Endothelial cell of umbilical vein (primary cell): Measurements from ENCODE around the gene SCN5A. TPM values are rescaled to one million over a fixed set of nuclear protein-coding genes. Genes with fewer than 3 reads are reported as not detected.

Source experiments
- BruUV-seq: library from RNA; stranded (reverse); fragments of 400-500 nt; replicated peaks from 2 replicates; lab custom pipeline; 2021; lab: Mats Ljungman, UMichigan
- CTCF ChIA-PET: fragments of 300-600, 350-600 bp; sonication (Branson Sonifier 250); formaldehyde crosslinking; loops from one replicate; lab custom pipeline; 2021; ENCODE audit warnings: antibody characterized with exemption, inconsistent platforms; lab: Charles Lee
- POLR2A ChIA-PET: fragments of 300-600, 350-600 bp; sonication (Branson Sonifier 250); formaldehyde crosslinking; loops from one replicate; lab custom pipeline; 2021; ENCODE audit warnings: antibody characterized with exemption, inconsistent platforms; lab: Charles Lee
- DNase-seq: peaks from one replicate; pipeline ENCODE4 v3.0.0-alpha.2; 2011; ENCODE audit warnings: low read depth, low spot score
- FAIRE-seq: peaks from 2 replicates; lab custom pipeline; 2011; peaks lifted over from hg19 to GRCh38; lab: Jason Lieb, UNC
- H2AFZ ChIP-seq: 2 replicates; pipeline ENCODE4 v1.6.0; 2012; ENCODE audit warnings: low read depth, low read length, control low read depth, inconsistent platforms
- H3K27ac ChIP-seq: 2 replicates; pipeline ENCODE4 v1.5.1; 2011; ENCODE audit warnings: low read depth, mild to moderate bottlenecking, control low read depth, low read length, moderate library complexity; ENCODE audit not compliant: insufficient read depth
- H3K27me3 ChIP-seq, 2 experiments: 2 replicates each; pipeline versions ENCODE4 v1.6.0 to v1.6.1; 2011; ENCODE audit warnings: low read length in 2 of 2, mixed read lengths in 1 of 2; ENCODE audit not compliant: control insufficient read depth in 2 of 2, insufficient read depth in 2 of 2
- H3K36me3 ChIP-seq, 2 experiments: 2 replicates in 1 of 2; 3 replicates in 1 of 2; pipeline ENCODE4 v1.5.1; 2011; ENCODE audit warnings: low read length in 2 of 2, mild to moderate bottlenecking in 1 of 2, moderate library complexity in 1 of 2; ENCODE audit not compliant: control insufficient read depth in 2 of 2, insufficient read depth in 2 of 2; ENCODE audit errors: extremely low read depth in 1 of 2
- H3K4me1 ChIP-seq: 3 replicates; pipeline ENCODE4 v1.5.1; 2011; ENCODE audit warnings: mild to moderate bottlenecking, low read length; ENCODE audit not compliant: control insufficient read depth, insufficient read depth; ENCODE audit errors: extremely low read depth
- H3K4me2 ChIP-seq: 2 replicates; pipeline ENCODE4 v1.6.1; 2011; ENCODE audit warnings: low read length, control low read depth, mixed read lengths; ENCODE audit not compliant: insufficient read depth
- H3K4me3 ChIP-seq, 3 experiments: fragments of 200-600 bp in 1 of 3; sonication (generic), shearing (Covaris generic) in 1 of 3; replicated peaks in 1 of 3; 2 replicates each; pipeline ENCODE4 v1.5.1; 2011 to 2016; ENCODE audit warnings: control low read depth in 3 of 3, low read length in 3 of 3, mild to moderate bottlenecking in 2 of 3, inconsistent platforms in 1 of 3, low read depth in 1 of 3, moderate library complexity in 1 of 3; ENCODE audit not compliant: insufficient read depth in 1 of 3
- H3K79me2 ChIP-seq: 2 replicates; pipeline ENCODE4 v1.6.0; 2012; ENCODE audit warnings: low read length, inconsistent platforms; ENCODE audit not compliant: control insufficient read depth, insufficient read depth
- H3K9ac ChIP-seq: replicated peaks from 2 replicates; pipeline ENCODE3; 2011; ENCODE audit warnings: low read length, control low read depth; ENCODE audit not compliant: insufficient read depth; ENCODE audit errors: extremely low read depth
- H3K9me1 ChIP-seq: replicated peaks from 3 replicates; pipeline ENCODE4 v1.6.0; 2011; ENCODE audit warnings: mild to moderate bottlenecking, low read length; ENCODE audit not compliant: control insufficient read depth, insufficient read depth; ENCODE audit errors: extremely low read depth
- H3K9me3 ChIP-seq: replicated peaks from 2 replicates; pipeline ENCODE4 v1.5.1; 2012; ENCODE audit warnings: low read length, inconsistent platforms; ENCODE audit not compliant: control insufficient read depth, insufficient read depth
- H4K20me1 ChIP-seq: replicated peaks from 2 replicates; pipeline ENCODE3; 2011; ENCODE audit warnings: mild to moderate bottlenecking, low read length; ENCODE audit not compliant: control insufficient read depth, insufficient read depth; ENCODE audit errors: extremely low read depth
- EZH2 ChIP-seq: IDR thresholded peaks from 2 replicates; pipeline ENCODE4 v1.6.1; 2012; ENCODE audit warnings: borderline replicate concordance, low read depth, mild to moderate bottlenecking, moderate library complexity, low read length, inconsistent platforms; ENCODE audit not compliant: severe bottlenecking
- FOS ChIP-seq: IDR thresholded peaks from 2 replicates; pipeline ENCODE4 v1.6.1; 2011; ENCODE audit warnings: mild to moderate bottlenecking, low read length, moderate library complexity, borderline replicate concordance; ENCODE audit not compliant: insufficient read depth
- GATA2 ChIP-seq: IDR thresholded peaks from 2 replicates; pipeline ENCODE4 v1.7.0; 2011; ENCODE audit warnings: low read depth, mild to moderate bottlenecking, moderate library complexity, mixed read lengths, low read length; ENCODE audit not compliant: insufficient read length, insufficient read depth
- JUN ChIP-seq: IDR thresholded peaks from 2 replicates; pipeline ENCODE4 v1.6.1; 2011; ENCODE audit warnings: borderline replicate concordance, low read depth; ENCODE audit not compliant: insufficient read length, insufficient read depth
- MYC ChIP-seq: IDR thresholded peaks from one replicate; pipeline ENCODE4 v1.6.1; 2011; ENCODE audit warnings: mild to moderate bottlenecking, low read depth, low read length
- POLR2A ChIP-seq: IDR thresholded peaks from 2 replicates; pipeline ENCODE4 v1.6.1; 2012; ENCODE audit warnings: low read depth, mild to moderate bottlenecking, control low read depth, low read length
- POLR2AphosphoS5 ChIP-seq: IDR thresholded peaks from 2 replicates; pipeline ENCODE4 v1.6.1; 2012; ENCODE audit warnings: low read depth, mild to moderate bottlenecking, control low read depth, low read length, moderate library complexity; ENCODE audit not compliant: insufficient read depth
- dilution Hi-C: fragments of 300-500 bp; cut with MboI; formaldehyde crosslinking; loops from one replicate; pipeline ENCODE4 v1.15.0; 2019; ENCODE audit warnings: low sequenced_read_pairs; ENCODE audit not compliant: extremely low pct_ligation_motif_present
- intact Hi-C: fragments of 100-400 bp; cut with micrococcal nuclease; formaldehyde crosslinking; loops from one replicate; pipeline ENCODE4 v1.10.0; 2022
- polyA plus RNA-seq, 4 experiments: library from polyadenylated mRNA; depleted of rRNA in 3 of 4; stranded (reverse) in 3 of 4; unstranded in 1 of 4; fragments of >200 nt; gene quantifications; 2 replicates each; pipeline versions ENCODE4 v1.2.1 to v1.2.3, GENCODE V29; 2011 to 2012; ENCODE audit warnings: missing spikeins in 1 of 4
- total RNA-seq: library from RNA; stranded (reverse); gene quantifications from 2 replicates; pipeline ENCODE4 v1.2.3, GENCODE V29; 2021
- TF ChIP-seq, protein P1 (sequence below): IDR thresholded peaks from 2 replicates; pipeline ENCODE4 v1.6.1; 2011; ENCODE audit not compliant: insufficient read depth, insufficient read length
- TF ChIP-seq, protein P2 (sequence below), 2 donors: IDR thresholded peaks; 1 replicate in 1 of 2; 2 replicates in 1 of 2; pipeline ENCODE4 v1.5.1; 2011; ENCODE audit warnings: low read length in 2 of 2, mild to moderate bottlenecking in 2 of 2, moderate library complexity in 2 of 2, control low read depth in 1 of 2, inconsistent platforms in 1 of 2, low read depth in 1 of 2; ENCODE audit not compliant: insufficient read depth in 1 of 2; ENCODE audit errors: extremely low read depth in 1 of 2

Gene SCN5A
- total and polyA plus RNA-seq, 2 donors (not counting 3 experiments of a cell fraction or from before 2014, with no cell fraction given), result 2.7 to 20.0 TPM

DNA sequence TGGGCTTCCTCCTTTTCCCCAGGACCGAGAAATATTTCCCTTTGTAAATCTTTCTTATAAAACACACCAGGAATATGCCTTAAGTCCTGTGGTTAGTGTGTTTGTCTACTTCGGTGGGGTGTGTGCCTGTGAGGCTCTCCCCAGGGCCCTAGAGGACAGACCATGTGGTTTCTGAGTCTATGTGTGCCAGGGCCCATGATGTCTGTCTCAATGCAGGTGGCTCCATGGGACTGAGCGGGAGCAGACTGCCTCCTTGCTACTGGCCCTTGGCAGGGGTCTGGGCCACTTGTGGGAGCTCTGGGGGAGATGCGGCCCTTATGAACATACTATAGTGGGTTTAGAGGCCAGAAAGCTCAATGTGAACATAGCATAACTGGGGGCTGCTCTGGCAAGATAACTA is 37.6 kb downstream of the SCN5A start:
- CTCF ChIA-PET, result no interaction called here
- no peak for FAIRE-seq
- H3K4me3 ChIP-seq, result no peak overlapping the region
- H3K27ac ChIP-seq, result no peak overlapping the region
- no peak for DNase-seq
- H3K79me2 ChIP-seq, result no peaks in the 10 kb centered on the region
- intact Hi-C loops (no loop called here), dilution Hi-C loops (no loop called here)
- TF ChIP-seq POLR2A (no peak), GATA2 (no peak), JUN (no peak), FOS (no peak), EZH2 (no peak), MYC (no peak), POLR2AphosphoS5 (no peak)
- TF ChIP-seq, protein P1, sequence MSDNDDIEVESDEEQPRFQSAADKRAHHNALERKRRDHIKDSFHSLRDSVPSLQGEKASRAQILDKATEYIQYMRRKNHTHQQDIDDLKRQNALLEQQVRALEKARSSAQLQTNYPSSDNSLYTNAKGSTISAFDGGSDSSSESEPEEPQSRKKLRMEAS, result no peak
- TF ChIP-seq, protein P2, sequence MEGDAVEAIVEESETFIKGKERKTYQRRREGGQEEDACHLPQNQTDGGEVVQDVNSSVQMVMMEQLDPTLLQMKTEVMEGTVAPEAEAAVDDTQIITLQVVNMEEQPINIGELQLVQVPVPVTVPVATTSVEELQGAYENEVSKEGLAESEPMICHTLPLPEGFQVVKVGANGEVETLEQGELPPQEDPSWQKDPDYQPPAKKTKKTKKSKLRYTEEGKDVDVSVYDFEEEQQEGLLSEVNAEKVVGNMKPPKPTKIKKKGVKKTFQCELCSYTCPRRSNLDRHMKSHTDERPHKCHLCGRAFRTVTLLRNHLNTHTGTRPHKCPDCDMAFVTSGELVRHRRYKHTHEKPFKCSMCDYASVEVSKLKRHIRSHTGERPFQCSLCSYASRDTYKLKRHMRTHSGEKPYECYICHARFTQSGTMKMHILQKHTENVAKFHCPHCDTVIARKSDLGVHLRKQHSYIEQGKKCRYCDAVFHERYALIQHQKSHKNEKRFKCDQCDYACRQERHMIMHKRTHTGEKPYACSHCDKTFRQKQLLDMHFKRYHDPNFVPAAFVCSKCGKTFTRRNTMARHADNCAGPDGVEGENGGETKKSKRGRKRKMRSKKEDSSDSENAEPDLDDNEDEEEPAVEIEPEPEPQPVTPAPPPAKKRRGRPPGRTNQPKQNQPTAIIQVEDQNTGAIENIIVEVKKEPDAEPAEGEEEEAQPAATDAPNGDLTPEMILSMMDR (IDR thresholded peaks at IDR 0.05; ENCODE audit: extremely low read depth in 1 of 2, insufficient read depth in 1 of 2, low read depth in 1 of 2, low read length in 2 of 2), result no peak
- H2AFZ ChIP-seq, result no peak overlapping the region
- no peaks in the 10 kb centered on the region for H3K4me1 ChIP-seq
- no peaks in the 10 kb centered on the region for H4K20me1 ChIP-seq
- H3K9me1 ChIP-seq, result no peaks in the 10 kb centered on the region
- H3K9me3 ChIP-seq, result no peaks in the 10 kb centered on the region
- no TSS peak for BruUV-seq
- POLR2A ChIA-PET, result no interaction called here
- H3K27me3 ChIP-seq, result no peaks in the 10 kb centered on the region
- no peaks in the 10 kb centered on the region for H3K36me3 ChIP-seq
- H3K4me2 ChIP-seq, result no peak overlapping the region
- no peak overlapping the region for H3K9ac ChIP-seq
